Measurements from ENCODE around the gene MICAL1.

The MICAL1 gene

GRCh38 chr6:109434456-109434855, 21.1 kb downstream of the MICAL1 start:
- no peak for DNase-seq

- no peak for DNase-seq
These were observed 26.1 kb downstream of the MICAL1 start for GRCh38 chr6:109429496-109429895.

- no peak for DNase-seq
These were observed 26.6 kb downstream of the MICAL1 start for GRCh38 chr6:109428889-109429477.

- DNase-seq: no peak
These were observed 30.6 kb downstream of the MICAL1 start for GRCh38 chr6:109424946-109425345.

- DNase-seq: no peak
These were observed 34.4 kb downstream of the MICAL1 start for GRCh38 chr6:109421184-109421583.

- DNase-seq: no peak
These were observed 34.8 kb downstream of the MICAL1 start for GRCh38 chr6:109420751-109421150.

- DNase-seq: no peak
These were observed 37.9 kb downstream of the MICAL1 start for GRCh38 chr6:109417646-109418045.

GRCh38 chr6:109411034-109411433, 44.5 kb downstream of the MICAL1 start:
- no peak for DNase-seq

- DNase-seq: no peak
These were observed 49.4 kb downstream of the MICAL1 start for GRCh38 chr6:109406196-109406595.

- no peak for DNase-seq
These were observed 58.6 kb downstream of the MICAL1 start for GRCh38 chr6:109397020-109397419.

- no peak for DNase-seq
These were observed 59.4 kb downstream of the MICAL1 start for GRCh38 chr6:109396046-109396718.
